Endothelial cell of umbilical vein (primary cell): ENCODE results near the gene WFIKKN1. TPM values are rescaled to one million over a fixed set of nuclear protein-coding genes. Genes with fewer than 3 reads are reported as not detected.

Experiments used
- BruUV-seq: library from RNA; stranded (reverse); fragments of 400-500 nt; replicated peaks from 2 replicates; lab custom pipeline; 2021; lab: Mats Ljungman, UMichigan
- CTCF ChIA-PET: fragments of 300-600, 350-600 bp; sonication (Branson Sonifier 250); formaldehyde crosslinking; loops from one replicate; lab custom pipeline; 2021; ENCODE audit warnings: antibody characterized with exemption, inconsistent platforms; lab: Charles Lee
- POLR2A ChIA-PET: fragments of 300-600, 350-600 bp; sonication (Branson Sonifier 250); formaldehyde crosslinking; loops from one replicate; lab custom pipeline; 2021; ENCODE audit warnings: antibody characterized with exemption, inconsistent platforms; lab: Charles Lee
- DNase-seq: peaks from one replicate; pipeline ENCODE4 v3.0.0-alpha.2; 2011; ENCODE audit warnings: low read depth, low spot score
- FAIRE-seq: peaks from 2 replicates; lab custom pipeline; 2011; peaks lifted over from hg19 to GRCh38; lab: Jason Lieb, UNC
- H2AFZ ChIP-seq: 2 replicates; pipeline ENCODE4 v1.6.0; 2012; ENCODE audit warnings: low read depth, low read length, control low read depth, inconsistent platforms
- H3K27ac ChIP-seq: 2 replicates; pipeline ENCODE4 v1.5.1; 2011; ENCODE audit warnings: low read depth, mild to moderate bottlenecking, control low read depth, low read length, moderate library complexity; ENCODE audit not compliant: insufficient read depth
- H3K27me3 ChIP-seq, 2 experiments: 2 replicates each; pipeline versions ENCODE4 v1.6.0 to v1.6.1; 2011; ENCODE audit warnings: low read length in 2 of 2, mixed read lengths in 1 of 2; ENCODE audit not compliant: control insufficient read depth in 2 of 2, insufficient read depth in 2 of 2
- H3K36me3 ChIP-seq, 2 experiments: 2 replicates in 1 of 2; 3 replicates in 1 of 2; pipeline ENCODE4 v1.5.1; 2011; ENCODE audit warnings: low read length in 2 of 2, mild to moderate bottlenecking in 1 of 2, moderate library complexity in 1 of 2; ENCODE audit not compliant: control insufficient read depth in 2 of 2, insufficient read depth in 2 of 2; ENCODE audit errors: extremely low read depth in 1 of 2
- H3K4me1 ChIP-seq: 3 replicates; pipeline ENCODE4 v1.5.1; 2011; ENCODE audit warnings: mild to moderate bottlenecking, low read length; ENCODE audit not compliant: control insufficient read depth, insufficient read depth; ENCODE audit errors: extremely low read depth
- H3K4me2 ChIP-seq: 2 replicates; pipeline ENCODE4 v1.6.1; 2011; ENCODE audit warnings: low read length, control low read depth, mixed read lengths; ENCODE audit not compliant: insufficient read depth
- H3K4me3 ChIP-seq, 3 experiments: fragments of 200-600 bp in 1 of 3; sonication (generic), shearing (Covaris generic) in 1 of 3; replicated peaks in 1 of 3; 2 replicates each; pipeline ENCODE4 v1.5.1; 2011 to 2016; ENCODE audit warnings: control low read depth in 3 of 3, low read length in 3 of 3, mild to moderate bottlenecking in 2 of 3, inconsistent platforms in 1 of 3, low read depth in 1 of 3, moderate library complexity in 1 of 3; ENCODE audit not compliant: insufficient read depth in 1 of 3
- H3K79me2 ChIP-seq: 2 replicates; pipeline ENCODE4 v1.6.0; 2012; ENCODE audit warnings: low read length, inconsistent platforms; ENCODE audit not compliant: control insufficient read depth, insufficient read depth
- H3K9ac ChIP-seq: replicated peaks from 2 replicates; pipeline ENCODE3; 2011; ENCODE audit warnings: low read length, control low read depth; ENCODE audit not compliant: insufficient read depth; ENCODE audit errors: extremely low read depth
- H3K9me1 ChIP-seq: replicated peaks from 3 replicates; pipeline ENCODE4 v1.6.0; 2011; ENCODE audit warnings: mild to moderate bottlenecking, low read length; ENCODE audit not compliant: control insufficient read depth, insufficient read depth; ENCODE audit errors: extremely low read depth
- H3K9me3 ChIP-seq: replicated peaks from 2 replicates; pipeline ENCODE4 v1.5.1; 2012; ENCODE audit warnings: low read length, inconsistent platforms; ENCODE audit not compliant: control insufficient read depth, insufficient read depth
- H4K20me1 ChIP-seq: replicated peaks from 2 replicates; pipeline ENCODE3; 2011; ENCODE audit warnings: mild to moderate bottlenecking, low read length; ENCODE audit not compliant: control insufficient read depth, insufficient read depth; ENCODE audit errors: extremely low read depth
- CTCF ChIP-seq, 2 donors: IDR thresholded peaks; 1 replicate in 1 of 2; 2 replicates in 1 of 2; pipeline ENCODE4 v1.5.1; 2011; ENCODE audit warnings: low read length in 2 of 2, mild to moderate bottlenecking in 2 of 2, moderate library complexity in 2 of 2, control low read depth in 1 of 2, inconsistent platforms in 1 of 2, low read depth in 1 of 2; ENCODE audit not compliant: insufficient read depth in 1 of 2; ENCODE audit errors: extremely low read depth in 1 of 2
- EZH2 ChIP-seq: IDR thresholded peaks from 2 replicates; pipeline ENCODE4 v1.6.1; 2012; ENCODE audit warnings: borderline replicate concordance, low read depth, mild to moderate bottlenecking, moderate library complexity, low read length, inconsistent platforms; ENCODE audit not compliant: severe bottlenecking
- FOS ChIP-seq: IDR thresholded peaks from 2 replicates; pipeline ENCODE4 v1.6.1; 2011; ENCODE audit warnings: mild to moderate bottlenecking, low read length, moderate library complexity, borderline replicate concordance; ENCODE audit not compliant: insufficient read depth
- GATA2 ChIP-seq: IDR thresholded peaks from 2 replicates; pipeline ENCODE4 v1.7.0; 2011; ENCODE audit warnings: low read depth, mild to moderate bottlenecking, moderate library complexity, mixed read lengths, low read length; ENCODE audit not compliant: insufficient read length, insufficient read depth
- JUN ChIP-seq: IDR thresholded peaks from 2 replicates; pipeline ENCODE4 v1.6.1; 2011; ENCODE audit warnings: borderline replicate concordance, low read depth; ENCODE audit not compliant: insufficient read length, insufficient read depth
- MAX ChIP-seq: IDR thresholded peaks from 2 replicates; pipeline ENCODE4 v1.6.1; 2011; ENCODE audit not compliant: insufficient read depth, insufficient read length
- MYC ChIP-seq: IDR thresholded peaks from one replicate; pipeline ENCODE4 v1.6.1; 2011; ENCODE audit warnings: mild to moderate bottlenecking, low read depth, low read length
- POLR2A ChIP-seq: IDR thresholded peaks from 2 replicates; pipeline ENCODE4 v1.6.1; 2012; ENCODE audit warnings: low read depth, mild to moderate bottlenecking, control low read depth, low read length
- POLR2AphosphoS5 ChIP-seq: IDR thresholded peaks from 2 replicates; pipeline ENCODE4 v1.6.1; 2012; ENCODE audit warnings: low read depth, mild to moderate bottlenecking, control low read depth, low read length, moderate library complexity; ENCODE audit not compliant: insufficient read depth
- dilution Hi-C: fragments of 300-500 bp; cut with MboI; formaldehyde crosslinking; loops from one replicate; pipeline ENCODE4 v1.15.0; 2019; ENCODE audit warnings: low sequenced_read_pairs; ENCODE audit not compliant: extremely low pct_ligation_motif_present
- intact Hi-C: fragments of 100-400 bp; cut with micrococcal nuclease; formaldehyde crosslinking; loops from one replicate; pipeline ENCODE4 v1.10.0; 2022
- polyA plus RNA-seq, 4 experiments: library from polyadenylated mRNA; depleted of rRNA in 3 of 4; stranded (reverse) in 3 of 4; unstranded in 1 of 4; fragments of >200 nt; gene quantifications; 2 replicates each; pipeline versions ENCODE4 v1.2.1 to v1.2.3, GENCODE V29; 2011 to 2012; ENCODE audit warnings: missing spikeins in 1 of 4
- total RNA-seq: library from RNA; stranded (reverse); gene quantifications from 2 replicates; pipeline ENCODE4 v1.2.3, GENCODE V29; 2021

The WFIKKN1 gene
- total and polyA plus RNA-seq, 2 donors (not counting 3 experiments of a cell fraction or from before 2014, with no cell fraction given): 0.06 to 0.40 TPM

GRCh38 chr16:654034-654433, 23.2 kb downstream of the WFIKKN1 start:
- no peak for DNase-seq
- no peak overlapping the region for H2AFZ ChIP-seq
- no peak overlapping the region for H3K27ac ChIP-seq
- H3K9ac ChIP-seq: no peak overlapping the region
- peaks cover 0 to 4% of the 10 kb centered on the region in 2 experiments for H3K36me3 ChIP-seq
- H3K79me2 ChIP-seq: no peaks in the 10 kb centered on the region
- POLR2A ChIA-PET: interaction anchor here (0.7 kb wide), 1 partner anchor 76 kb away, joined by 6 read pairs; no protein-coding TSS in a partner anchor
- no peaks in the 10 kb centered on the region for H3K9me3 ChIP-seq
- dilution Hi-C loops: no loop called here
- intact Hi-C loops: no loop called here
- no peaks in the 10 kb centered on the region for H3K27me3 ChIP-seq
- H3K4me1 ChIP-seq: no peaks in the 10 kb centered on the region
- H3K4me3 ChIP-seq: no peak overlapping the region
- no peak for FAIRE-seq
- H4K20me1 ChIP-seq: no peaks in the 10 kb centered on the region
- no TSS peak for BruUV-seq
- no peak overlapping the region for H3K4me2 ChIP-seq
- H3K9me1 ChIP-seq: no peaks in the 10 kb centered on the region
- CTCF ChIA-PET: interaction anchor here (1.0 kb wide), 1 partner anchor 14 kb away, joined by 4 read pairs; the partner anchor contains the start of gene RHOT2
- TF ChIP-seq POLR2AphosphoS5: no peak
- no peak for TF ChIP-seq JUN
- TF ChIP-seq CTCF (IDR thresholded peaks at IDR 0.05; ENCODE audit: extremely low read depth in 1 of 2, insufficient read depth in 1 of 2, low read depth in 1 of 2, low read length in 2 of 2): no peak
- no peak for TF ChIP-seq POLR2A
- no peak for TF ChIP-seq EZH2
- no peak for TF ChIP-seq MYC
- no peak for TF ChIP-seq MAX
- TF ChIP-seq GATA2: no peak
- TF ChIP-seq FOS: no peak
